HG03135 (cell line): ENCODE results near the gene GNG5.
"Not testable (repeated sequence)": the region's sequence is repeated elsewhere in the genome, so short reads cannot be mapped to it uniquely, and the experiment has no call there.

Experiments used
- ATAC-seq: cut with Tn5 transposase; IDR thresholded peaks from one replicate; pipeline ENCODE4 v1.9.1; 2021; ENCODE audit warnings: mild to moderate bottlenecking, moderate library complexity; ENCODE audit not compliant: unreplicated experiment

GNG5 gene

GRCh38 chr1:84489766-84490165 is 16.6 kb downstream of the GNG5 start:
- ATAC-seq = no peak

DNA sequence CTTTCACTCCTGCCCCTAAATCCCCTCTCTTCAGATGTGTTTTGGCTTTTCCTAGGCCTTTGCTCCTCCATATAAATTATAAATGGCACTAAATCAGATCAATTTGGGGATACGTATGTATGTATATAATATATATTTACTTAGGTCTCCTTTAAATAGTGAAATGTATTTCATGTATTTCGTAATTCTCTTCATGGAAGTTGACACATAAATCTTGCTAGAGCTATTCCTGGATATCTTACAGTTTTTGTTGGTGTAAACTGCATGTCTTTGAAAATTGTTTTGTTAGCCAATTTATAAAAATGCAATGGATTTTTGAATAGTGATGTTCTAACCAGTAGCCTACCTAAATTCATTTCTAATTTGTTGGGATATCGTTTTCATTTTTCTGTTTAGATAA is 18.3 kb downstream of the GNG5 start:
- no peak for ATAC-seq

DNA sequence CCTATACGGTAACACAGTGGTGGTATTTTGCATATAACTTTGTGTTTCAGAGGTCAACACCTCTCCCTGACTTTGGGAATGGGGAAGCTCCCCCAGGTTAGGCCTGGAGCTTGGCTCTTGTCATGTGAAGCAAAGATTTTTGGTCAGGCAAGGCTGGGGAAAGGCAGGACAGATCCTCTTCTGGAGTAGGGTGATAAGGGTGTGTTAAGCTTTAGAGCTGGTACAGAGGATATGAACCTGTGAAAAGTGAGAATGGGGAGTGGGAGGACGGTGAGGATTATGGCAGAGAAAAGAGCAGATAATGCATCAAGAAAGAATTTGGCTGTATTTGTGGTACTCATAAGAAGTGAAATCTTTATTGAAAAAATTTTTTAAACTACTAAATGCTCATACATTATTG is 25.1 kb downstream of the GNG5 start:
- ATAC-seq = no peak

GRCh38 chr1:84480650-84481049 is 25.7 kb downstream of the GNG5 start:
- no peak for ATAC-seq

- peak; percentile 8 for ATAC-seq
Measured at GRCh38 chr1:84479998-84480397, 26.4 kb downstream of the GNG5 start.

- ATAC-seq = peak; percentile 97
Measured at GRCh38 chr1:84478876-84479868, 27.2 kb downstream of the GNG5 start, which contains the start of gene RPF1. Gene RPF1, plus strand, starts transcription at chr1:84479266. Its CDS starts 16 bp downstream, at chr1:84479282.

- no peak for ATAC-seq
Measured at GRCh38 chr1:84476225-84476624, 30.2 kb downstream of the GNG5 start.

GRCh38 chr1:84467298-84467697 is 39.1 kb downstream of the GNG5 start:
- no peak for ATAC-seq

- no peak for ATAC-seq
Measured at GRCh38 chr1:84462118-84462517, 44.3 kb downstream of the GNG5 start.

DNA sequence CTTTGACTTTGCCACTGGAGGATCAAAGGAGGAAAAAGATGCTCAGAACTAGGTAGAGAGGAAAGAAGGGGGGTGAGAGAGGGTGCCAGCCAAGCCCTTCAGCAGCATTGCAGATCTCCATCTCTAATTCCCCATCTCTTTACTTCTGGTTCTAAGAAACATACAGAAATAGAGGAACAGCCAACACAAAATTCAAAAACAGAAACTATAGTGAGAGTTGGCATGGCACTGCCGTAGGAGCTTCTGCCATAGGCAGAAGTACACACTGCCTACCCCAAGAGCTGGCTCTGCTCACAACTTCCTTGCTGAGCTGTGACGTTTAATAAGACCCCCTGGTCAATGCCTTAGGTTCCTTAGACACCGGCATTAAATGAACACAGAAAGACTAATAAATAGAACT is 53.9 kb downstream of the GNG5 start:
- ATAC-seq = no peak

DNA sequence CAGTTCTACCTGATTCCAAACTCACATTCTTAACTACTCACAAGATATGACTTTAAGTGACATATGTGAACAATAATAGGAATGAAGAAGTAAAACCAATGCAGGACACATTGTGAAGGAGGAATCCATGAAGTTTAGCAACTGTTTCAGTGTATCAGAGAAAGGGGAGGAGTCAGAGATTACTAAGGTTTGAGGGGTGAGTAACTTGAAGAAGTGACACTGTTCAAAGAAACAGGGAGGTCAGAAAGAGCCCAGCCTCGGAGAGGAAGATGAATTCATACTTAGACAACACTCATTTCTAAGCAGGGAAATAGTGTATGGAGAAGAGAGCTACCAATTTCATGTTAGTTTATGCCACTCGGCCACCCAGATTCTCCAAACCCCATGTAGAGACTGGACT is 55.5 kb downstream of the GNG5 start:
- ATAC-seq = no peak

DNA sequence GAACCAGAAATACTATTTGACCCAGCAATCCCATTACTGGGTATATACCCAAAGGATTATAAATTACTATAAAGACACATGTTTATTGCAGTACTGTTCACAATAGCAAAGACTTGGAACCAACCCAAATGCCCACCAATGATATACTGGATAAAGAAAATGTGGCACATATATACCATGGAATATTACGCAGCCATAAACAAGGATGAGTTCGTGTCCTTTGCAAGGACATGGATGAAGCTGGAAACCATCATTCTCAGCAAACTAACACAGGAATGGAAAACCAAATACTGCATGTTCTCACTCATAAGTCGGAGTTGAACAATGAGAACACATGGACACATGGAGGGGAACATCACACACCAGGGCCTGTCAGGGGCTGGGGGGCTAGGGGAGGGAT is 57.7 kb downstream of the GNG5 start:
- not testable (repeated sequence) for ATAC-seq
